RPMI8226 (cell line): ENCODE results near the gene ANO2.
"Not testable (repeated sequence)": the region's sequence is repeated elsewhere in the genome, so short reads cannot be mapped to it uniquely, and the experiment has no call there.

Source experiments
- DNase-seq: peaks from one replicate; pipeline ENCODE4 v3.0.0-alpha.2; 2015

The ANO2 gene

GRCh38 chr12:5882511-5883190, 62.4 kb downstream of the ANO2 start:
- no peak for DNase-seq

DNA sequence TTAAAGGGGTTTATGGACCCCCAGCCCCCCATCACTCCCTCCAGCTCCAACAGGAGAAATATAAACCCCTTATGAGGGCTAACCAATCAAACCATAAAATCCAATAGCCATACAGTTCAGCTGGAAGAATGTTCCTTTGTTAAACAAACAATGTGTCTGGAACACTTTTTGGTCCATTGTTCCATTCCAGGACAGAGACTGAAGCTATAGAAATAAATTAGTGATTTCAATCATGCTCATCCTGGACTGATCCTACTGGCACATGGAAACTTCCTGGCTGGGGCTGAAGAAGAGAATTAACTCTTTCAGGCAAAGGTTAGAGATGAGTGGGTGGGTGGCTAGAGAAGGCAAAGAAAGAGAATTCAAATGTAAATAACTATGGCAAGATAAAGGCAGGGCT, 63.4 kb downstream of the ANO2 start:
- no peak for DNase-seq

DNA sequence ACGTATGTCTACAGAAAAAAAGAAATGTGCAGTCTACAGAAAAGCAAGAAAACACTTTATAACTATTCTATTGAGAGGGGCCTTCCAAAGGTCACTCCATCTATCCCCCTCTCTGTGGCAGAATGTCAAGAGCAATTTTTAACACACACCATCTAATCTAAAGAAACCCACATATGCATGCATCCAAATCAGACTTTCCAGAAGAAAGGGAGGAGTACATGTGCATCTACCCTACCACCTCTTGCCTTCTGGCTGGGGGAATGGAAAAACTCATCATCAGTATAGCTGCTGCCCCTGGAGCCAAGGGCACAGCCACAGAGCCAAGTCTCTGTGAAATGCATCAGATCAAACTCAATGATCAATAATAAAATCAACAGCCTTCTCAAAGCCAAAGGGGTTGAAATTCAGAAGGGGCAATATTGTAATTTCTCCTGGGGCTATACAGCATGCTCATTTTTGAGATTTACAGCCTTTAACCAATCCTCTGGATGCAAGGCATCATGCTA, 63.9 kb downstream of the ANO2 start:
- DNase-seq: no peak

- DNase-seq: no peak
Observed at GRCh38 chr12:5875851-5876250, 69.2 kb downstream of the ANO2 start.

DNA sequence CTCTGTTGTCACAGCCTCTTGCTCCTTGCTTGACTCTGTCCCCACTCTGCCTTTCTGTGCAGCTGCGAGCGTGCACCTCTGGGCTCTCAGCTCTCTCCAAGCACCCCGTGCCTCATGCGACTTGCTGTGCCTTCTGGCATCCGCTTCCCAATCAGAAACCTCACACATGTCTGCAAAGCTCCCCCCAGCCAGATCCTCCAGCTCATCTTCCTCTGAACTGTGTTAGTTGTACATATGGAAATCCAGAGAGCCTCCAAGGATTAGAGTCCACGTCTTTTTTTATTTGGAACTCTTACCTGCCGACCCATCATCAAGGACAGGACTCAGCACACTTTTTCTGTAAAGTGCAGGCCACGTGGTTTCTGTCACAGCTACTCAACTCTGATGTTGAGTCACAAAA, 70.5 kb downstream of the ANO2 start:
- no peak for DNase-seq

DNA sequence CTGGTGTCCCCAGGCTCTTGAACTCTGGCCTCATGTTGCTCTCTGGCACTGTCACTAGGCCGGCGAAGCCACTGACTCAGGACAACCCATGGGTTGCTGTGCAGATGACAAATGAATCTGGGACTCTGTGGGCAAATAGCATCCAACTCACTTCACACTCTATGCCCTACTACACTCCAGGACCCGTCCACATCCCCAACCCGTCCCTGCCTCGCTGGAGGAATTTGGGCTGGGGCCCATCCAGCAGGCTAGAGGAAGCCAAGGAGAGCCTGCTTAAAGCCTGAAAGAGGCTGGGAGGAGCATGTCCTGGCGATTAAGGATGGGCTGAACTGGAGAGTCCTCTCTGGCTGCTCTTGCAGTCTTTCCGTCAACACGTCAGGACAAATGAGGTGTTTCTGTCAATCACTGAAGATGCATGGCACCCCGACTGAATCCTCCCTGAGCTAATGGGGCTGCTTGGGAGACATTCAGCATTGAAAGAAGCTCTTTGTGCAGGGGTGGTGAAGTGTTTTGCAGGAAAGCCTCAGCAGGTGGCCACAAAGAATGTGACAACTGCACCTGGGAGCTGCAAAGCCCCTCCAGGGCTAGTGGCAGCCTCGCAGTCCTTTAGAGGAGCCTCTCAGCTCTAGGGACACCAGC, 71.7 kb downstream of the ANO2 start:
- no peak for DNase-seq

DNA sequence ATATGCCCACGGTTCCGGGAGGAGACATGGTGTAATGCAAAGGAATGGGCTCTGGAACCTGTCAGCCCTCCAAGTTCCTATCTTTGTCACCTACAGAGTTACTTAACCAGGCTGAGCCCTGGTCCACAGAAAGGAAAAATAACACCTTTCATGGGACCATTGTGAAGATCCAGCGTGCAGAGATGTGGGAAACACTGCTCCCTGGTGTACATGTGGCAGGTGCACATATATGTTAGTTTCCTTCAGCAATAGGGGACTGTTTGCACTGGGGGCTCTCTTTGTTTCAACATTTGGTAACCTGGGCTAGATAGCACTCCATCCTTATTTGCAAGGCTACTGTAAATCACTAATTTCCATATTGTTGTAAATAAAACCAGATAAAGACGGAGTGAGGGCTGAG, 72.3 kb downstream of the ANO2 start:
- DNase-seq: peak; percentile 16

DNA sequence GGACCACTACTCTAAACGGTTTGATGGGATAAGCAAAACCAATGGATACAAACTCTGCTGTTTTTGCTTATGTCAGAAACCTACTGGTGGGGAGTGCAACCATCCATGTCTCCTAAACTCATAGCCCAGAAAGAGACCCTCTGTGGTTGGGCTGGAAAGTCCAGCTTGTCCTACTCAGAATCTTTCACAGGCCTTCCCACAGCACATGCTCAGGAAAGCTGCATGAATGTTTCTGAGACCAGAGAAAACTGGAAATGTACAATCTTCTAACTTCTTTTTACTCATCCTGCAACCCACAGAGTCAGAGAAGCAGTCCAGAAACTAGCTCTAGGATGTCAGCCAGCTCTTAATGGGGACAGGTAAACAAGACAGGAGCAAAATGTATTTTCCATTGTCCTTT, 73.3 kb downstream of the ANO2 start:
- no peak for DNase-seq

DNA sequence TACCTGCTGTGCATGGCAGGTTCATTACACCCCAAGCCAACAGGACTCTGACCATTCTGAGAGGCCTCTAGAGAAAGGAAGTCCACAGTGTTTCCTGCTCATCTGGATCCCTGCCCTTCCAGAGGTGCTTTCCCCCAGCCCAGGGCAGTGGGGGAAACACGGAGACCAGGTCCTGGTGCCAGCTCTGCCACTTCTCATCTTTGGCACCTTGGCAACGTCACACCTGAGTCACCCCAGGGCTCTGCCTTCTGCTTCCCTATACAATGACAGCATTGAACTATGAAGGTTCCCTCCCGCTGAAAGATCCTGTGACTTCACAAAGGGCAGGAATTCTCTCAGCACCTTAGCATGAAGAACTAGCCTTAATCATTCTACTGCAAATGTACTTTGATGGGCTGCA, 74.9 kb downstream of the ANO2 start:
- no peak for DNase-seq

DNA sequence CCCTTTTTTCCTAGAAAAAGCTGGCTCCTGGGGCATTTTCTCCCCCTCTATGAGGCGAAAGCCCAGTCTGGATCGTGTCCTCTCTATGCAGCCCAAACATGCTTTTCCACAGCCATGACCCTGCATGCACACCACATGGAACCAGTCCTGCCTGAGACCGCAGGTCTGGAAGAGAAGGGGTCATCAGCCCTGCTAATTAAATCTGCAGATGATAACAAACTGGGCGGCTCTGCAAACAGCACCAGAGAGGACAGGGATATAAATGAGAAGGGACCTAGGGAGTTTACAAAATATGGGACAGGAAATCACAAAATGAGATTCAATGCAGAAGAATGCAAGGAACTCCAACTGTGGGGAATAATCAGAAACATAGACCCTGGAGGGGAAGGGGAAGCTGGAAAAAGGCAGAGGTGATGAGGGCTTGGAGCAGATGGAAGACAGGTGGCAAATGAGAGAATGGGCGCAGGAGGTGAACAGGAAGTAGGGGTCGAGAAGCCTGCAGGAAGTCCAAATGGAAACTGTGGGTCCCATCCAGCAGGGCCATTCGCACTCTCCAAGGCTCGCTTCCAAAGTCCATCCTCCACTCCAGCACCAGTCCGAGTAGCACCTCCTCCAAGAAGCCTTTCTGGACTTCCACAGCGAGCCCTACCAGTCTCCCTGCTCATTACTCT, 76.3 kb downstream of the ANO2 start:
- no peak for DNase-seq

GRCh38 chr12:5865397-5865796, 79.7 kb downstream of the ANO2 start:
- no peak for DNase-seq

DNA sequence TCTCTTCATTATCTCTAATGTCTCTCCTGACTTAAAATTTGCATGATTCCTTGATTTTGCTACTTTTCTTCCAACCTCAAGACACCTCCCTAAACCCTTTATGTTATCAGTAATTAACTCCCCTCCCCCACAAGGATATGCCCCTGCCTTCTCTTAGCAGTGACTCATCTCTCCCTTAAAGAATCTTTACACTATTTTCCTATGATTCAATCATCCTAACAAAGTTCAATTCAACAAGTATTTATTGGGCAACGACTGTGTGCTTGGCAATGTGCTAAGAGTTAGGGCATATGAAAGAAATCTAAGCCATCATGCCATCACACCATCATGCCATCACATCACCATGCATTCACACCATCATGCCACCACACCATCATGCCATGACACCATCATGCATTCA, 80.1 kb downstream of the ANO2 start:
- DNase-seq: no peak

DNA sequence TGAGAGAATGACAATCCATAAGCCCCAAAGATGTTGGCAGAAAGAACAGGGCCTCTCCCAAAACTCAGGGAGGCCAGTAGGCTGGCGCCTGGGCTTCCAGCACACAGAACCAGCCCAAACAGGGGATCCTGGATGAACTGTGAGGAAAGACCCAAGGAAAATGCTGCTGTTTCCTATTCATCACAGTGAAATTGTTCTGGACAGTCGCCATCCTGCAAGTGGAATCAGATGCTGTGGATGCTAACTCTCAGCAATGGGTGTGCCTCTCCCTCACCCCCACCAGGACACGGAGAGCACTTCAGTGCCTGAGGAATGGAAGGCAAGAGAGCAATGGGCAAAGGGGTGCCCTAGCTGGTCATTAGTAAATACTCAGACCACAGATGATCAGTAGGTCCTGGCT, 80.8 kb downstream of the ANO2 start:
- no peak for DNase-seq

GRCh38 chr12:5861416-5861815, 83.6 kb downstream of the ANO2 start:
- DNase-seq: no peak

DNA sequence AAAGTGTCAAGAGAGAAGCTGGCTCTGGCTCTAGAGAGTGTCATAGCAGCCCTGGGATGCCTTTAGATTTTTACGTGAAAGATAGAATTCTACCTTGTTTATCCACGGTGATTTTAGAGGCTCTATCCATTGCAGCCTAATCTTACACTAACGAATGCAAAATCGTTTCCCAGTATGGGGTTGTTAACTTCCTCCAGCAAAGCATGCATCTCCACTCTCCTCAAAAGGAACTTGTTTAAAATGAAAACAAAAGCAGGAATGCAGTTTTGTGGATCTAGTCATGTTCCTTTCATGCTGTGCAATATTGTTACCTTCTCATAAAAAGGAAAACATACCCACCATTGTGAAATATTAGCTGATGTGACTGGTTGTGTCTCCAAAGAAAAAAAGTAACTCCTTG, 88.4 kb downstream of the ANO2 start:
- DNase-seq: no peak

DNA sequence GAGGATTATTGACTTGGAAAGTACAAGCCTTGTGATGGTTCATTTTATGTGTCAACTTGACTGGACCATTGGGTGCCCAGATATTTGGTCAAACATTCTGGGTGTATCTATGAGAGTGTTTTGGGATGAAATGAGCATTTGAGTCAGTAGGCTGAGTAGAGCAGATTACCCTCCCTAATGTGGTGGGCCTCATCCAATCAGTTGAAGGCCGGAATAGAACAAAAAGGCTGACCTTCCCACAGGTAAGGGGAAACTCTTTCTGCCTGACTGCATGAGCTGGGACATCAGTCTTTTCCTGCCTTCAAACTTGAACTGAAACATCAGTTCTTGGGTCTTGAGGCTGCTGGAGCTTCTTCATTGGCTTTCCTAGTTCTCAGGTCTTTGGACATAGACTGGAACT, 98.1 kb downstream of the ANO2 start:
- DNase-seq: no peak

DNA sequence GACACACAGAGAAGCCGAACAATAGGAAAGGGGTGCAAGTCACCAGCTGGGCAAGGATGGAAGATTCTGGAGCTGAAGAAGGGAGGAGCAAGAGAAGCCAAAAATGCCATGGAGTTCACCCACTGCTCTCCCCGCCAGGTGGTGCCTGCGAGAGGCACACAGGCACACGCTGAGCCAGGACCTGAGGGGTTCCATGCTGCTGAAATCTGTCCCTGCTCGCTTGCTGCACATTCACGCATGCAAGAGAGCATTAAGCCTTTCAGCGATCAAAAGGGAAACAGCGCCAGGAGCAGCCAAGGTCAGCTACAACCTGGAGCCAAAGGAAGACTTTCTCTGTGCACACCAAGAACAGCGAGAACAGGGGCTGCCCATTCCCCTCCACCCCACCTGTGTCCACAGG, 104.1 kb downstream of the ANO2 start:
- peak; percentile 13 for DNase-seq

DNA sequence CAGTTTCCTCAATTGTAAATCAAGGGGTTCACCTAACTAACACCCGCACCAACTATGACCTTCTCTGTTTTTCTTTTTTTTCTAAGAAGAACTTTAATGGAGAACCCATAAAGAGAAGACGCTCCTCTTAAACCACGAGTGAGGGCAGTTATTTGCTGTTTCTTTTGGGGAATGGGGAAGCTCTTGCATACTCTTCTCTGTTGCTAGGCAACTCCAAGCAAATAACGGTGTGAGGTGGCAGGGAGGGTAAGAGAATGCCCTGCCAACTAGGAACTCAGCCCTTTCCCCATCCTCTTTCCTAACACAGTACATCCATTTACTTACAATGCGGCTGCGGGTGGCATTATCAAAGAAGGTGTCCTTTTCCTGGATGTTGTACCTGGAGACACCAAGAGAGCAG, 114.9 kb downstream of the ANO2 start:
- DNase-seq: no peak

GRCh38 chr12:5827591-5827990, 117.5 kb downstream of the ANO2 start:
- no peak for DNase-seq

- DNase-seq: not testable (repeated sequence)
Observed at GRCh38 chr12:5825761-5826160, 119.3 kb downstream of the ANO2 start.

DNA sequence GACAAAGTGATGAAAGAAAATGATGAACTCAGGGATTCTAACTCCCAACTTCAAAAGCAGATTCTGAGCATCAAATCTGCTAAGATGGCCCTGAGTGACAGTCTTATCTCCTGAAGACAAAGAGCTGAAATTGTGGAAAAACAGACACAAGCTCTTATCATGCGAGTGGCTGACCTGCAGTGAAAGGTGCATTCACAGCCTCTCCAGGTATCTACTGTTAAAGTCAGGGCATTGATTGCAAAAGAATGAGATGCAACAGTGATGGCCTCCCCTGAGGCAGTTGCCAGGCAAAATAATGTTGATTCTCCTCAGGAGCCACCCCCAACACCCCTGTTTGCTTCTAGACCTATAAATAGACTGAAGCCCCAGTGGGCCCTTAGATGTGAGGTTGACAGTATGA, 126.2 kb downstream of the ANO2 start:
- DNase-seq: not testable (repeated sequence)

- no peak for DNase-seq
Observed at GRCh38 chr12:5817246-5817645, 127.8 kb downstream of the ANO2 start.

- no peak for DNase-seq
Observed at GRCh38 chr12:5809586-5809985, 135.5 kb downstream of the ANO2 start.

DNA sequence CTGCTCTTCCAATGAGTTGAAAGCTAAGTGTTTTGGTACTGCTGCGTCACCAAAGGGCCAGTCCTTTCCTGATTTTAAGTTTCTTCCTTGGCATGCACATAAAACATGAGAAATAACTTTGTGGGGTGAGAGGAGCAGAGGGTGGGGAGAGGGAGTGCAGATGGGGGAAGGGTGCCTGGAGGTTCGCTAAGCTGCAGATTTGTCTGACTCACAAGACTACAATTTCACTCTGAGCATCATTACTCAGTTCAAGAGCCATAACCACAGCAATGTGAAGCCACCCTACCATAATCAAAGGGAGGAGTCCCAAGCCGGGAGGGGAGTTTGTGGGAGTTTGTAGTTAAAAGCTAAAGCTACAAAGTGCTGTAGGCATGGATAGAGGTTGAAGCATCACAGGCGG, 136.1 kb downstream of the ANO2 start:
- no peak for DNase-seq
